Esophagus squamous epithelium (tissue), 4 donors: ENCODE results near the gene ASTN2.

Experiments used
- POLR2A ChIP-seq, 4 donors: fragments of 450-650 bp; IDR thresholded peaks; one replicate each; pipeline ENCODE4 v1.6.1; 2017; ENCODE audit warnings: antibody characterized with exemption in 4 of 4, mild to moderate bottlenecking in 4 of 4, moderate library complexity in 3 of 4
- TF ChIP-seq, protein P1 (sequence below), 6 experiments: fragments of 450-650 bp in 4 of 6; fragments of 200-600 bp in 2 of 6; sonication (generic) in 2 of 6; IDR thresholded peaks; one replicate each; pipeline ENCODE4 v1.5.1; 2016 to 2019; ENCODE audit warnings: antibody characterized with exemption in 6 of 6, mild to moderate bottlenecking in 4 of 6, moderate library complexity in 4 of 6

DNA sequence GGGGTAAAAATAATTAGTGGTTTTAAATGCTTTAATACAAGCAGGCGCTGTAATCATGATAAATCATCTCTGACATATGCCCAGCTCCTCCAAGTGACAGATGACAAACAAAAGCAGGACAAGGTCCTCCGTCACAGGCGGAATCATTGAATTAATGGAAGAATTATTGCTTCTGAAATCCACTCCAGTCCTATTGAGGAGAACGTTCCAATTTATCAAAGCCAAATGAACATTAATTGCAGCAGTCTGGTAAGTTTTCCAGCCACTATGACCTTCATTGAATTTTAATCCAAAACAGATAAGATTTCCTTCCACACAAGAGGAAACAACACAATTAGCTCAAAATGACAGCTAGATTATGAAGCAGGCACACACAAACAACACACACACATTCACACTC, 136.8 kb downstream of the ASTN2 start:
- TF ChIP-seq, protein P1, sequence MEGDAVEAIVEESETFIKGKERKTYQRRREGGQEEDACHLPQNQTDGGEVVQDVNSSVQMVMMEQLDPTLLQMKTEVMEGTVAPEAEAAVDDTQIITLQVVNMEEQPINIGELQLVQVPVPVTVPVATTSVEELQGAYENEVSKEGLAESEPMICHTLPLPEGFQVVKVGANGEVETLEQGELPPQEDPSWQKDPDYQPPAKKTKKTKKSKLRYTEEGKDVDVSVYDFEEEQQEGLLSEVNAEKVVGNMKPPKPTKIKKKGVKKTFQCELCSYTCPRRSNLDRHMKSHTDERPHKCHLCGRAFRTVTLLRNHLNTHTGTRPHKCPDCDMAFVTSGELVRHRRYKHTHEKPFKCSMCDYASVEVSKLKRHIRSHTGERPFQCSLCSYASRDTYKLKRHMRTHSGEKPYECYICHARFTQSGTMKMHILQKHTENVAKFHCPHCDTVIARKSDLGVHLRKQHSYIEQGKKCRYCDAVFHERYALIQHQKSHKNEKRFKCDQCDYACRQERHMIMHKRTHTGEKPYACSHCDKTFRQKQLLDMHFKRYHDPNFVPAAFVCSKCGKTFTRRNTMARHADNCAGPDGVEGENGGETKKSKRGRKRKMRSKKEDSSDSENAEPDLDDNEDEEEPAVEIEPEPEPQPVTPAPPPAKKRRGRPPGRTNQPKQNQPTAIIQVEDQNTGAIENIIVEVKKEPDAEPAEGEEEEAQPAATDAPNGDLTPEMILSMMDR (IDR thresholded peaks at IDR 0.05), result no peak
- no peak for TF ChIP-seq POLR2A (IDR thresholded peaks at IDR 0.05)
